ENCODE data around the gene KCNK5.

Gene KCNK5

DNA sequence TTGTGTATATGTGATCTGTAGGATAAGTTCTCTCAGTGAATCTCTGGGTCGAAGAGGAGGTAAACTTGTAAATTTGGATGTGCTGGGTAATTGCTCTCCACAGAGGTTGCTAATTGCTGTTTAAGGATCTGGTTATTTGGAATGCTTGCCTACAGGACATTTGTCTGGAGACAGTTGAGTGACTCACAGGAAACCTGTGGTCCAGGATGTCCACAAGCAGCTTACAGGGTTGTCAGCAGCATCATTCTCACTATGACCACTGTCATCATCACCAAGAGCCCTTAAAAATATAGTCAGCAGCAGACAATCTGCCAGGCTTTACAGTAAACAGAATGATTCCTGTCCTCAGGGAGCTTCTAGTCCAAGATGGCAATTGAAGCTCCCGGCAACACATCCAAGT is 31.2 kb upstream of the KCNK5 start:
- Histone ChIP-seq H3K36me3 (ENCODE audit: insufficient read depth, low read length) (no peaks in the 10 kb centered on the region), H3K9ac (ENCODE audit: low read depth, low read length) (no peak overlapping the region), H3K9me3 (ENCODE audit: control insufficient read depth, insufficient read depth, low read length) (no peaks in the 10 kb centered on the region), H3K4me1 (ENCODE audit: insufficient read depth, low read length) (peaks cover 22% of the 10 kb centered on the region)

DNA sequence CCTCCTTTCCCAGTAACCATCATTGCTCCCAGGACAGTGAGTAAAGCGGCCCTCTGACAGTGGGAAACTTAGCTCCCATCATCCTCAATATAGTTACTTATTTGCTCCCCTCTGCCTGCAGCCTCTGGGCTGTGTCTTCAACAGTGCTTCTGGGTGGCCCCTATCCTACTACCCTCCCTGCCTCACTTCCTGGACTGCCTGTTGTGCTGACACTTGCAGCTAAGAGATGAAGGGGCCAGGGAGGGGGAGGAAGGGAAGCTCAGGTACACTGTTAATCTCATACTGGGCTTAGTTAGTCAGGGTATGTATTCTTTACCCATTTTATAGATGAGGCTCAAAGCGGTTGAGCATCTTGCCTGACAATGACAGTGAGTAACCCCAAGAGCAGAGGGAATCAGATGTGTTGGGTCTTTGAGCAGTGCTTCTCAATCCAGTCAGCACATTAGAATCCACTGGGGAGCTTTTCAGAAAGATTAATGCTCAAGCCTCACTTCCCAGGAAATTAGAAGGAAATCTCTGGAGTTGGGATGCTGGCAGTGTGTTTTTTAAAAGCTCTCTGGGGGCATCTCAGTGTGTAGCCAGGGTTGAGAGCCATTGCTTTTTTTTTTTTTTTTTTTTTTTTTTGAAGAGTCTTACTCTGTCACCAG is 27.1 kb upstream of the KCNK5 start:
- H3K9ac ChIP-seq (ENCODE audit: low read depth, low read length), result no peak overlapping the region

DNA sequence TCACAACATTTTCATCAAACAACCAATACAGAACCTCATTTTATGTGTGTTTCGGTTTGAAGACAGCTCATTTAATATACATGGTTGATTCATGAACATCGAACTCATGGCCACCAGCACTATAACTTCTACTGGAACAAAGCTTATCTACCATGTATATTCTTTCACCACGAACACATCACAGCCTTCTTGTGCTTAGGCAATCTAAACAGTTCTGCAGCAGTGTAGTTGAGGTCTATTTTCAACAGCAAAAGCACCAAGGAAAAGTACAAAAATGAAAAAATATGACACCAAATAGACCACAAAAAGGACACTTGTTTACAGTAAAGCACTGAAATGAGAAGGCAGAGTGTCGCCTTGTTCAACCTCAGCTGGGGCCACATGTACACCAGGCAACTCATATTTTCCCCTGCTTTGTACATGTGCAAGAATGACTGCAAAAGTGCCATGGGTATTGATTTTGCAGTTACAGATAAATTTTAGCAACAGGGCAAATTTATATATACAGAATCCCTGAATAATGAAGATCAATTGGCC is 25.8 kb upstream of the KCNK5 start:
- no peaks in the 10 kb centered on the region for H3K9me3 ChIP-seq (ENCODE audit: control insufficient read depth, insufficient read depth, low read length)
- no peak overlapping the region for H3K9ac ChIP-seq (ENCODE audit: low read depth, low read length)
- no peaks in the 10 kb centered on the region for H3K36me3 ChIP-seq (ENCODE audit: insufficient read depth, low read length)

More for the DNA sequence above, 27.1 kb upstream of the KCNK5 start:
- peaks cover 13% of the 10 kb centered on the region for H3K4me1 ChIP-seq (ENCODE audit: insufficient read depth, low read length)
- H3K9me3 ChIP-seq (ENCODE audit: control insufficient read depth, insufficient read depth, low read length), result no peaks in the 10 kb centered on the region
- no peaks in the 10 kb centered on the region for H3K36me3 ChIP-seq (ENCODE audit: insufficient read depth, low read length)

DNA sequence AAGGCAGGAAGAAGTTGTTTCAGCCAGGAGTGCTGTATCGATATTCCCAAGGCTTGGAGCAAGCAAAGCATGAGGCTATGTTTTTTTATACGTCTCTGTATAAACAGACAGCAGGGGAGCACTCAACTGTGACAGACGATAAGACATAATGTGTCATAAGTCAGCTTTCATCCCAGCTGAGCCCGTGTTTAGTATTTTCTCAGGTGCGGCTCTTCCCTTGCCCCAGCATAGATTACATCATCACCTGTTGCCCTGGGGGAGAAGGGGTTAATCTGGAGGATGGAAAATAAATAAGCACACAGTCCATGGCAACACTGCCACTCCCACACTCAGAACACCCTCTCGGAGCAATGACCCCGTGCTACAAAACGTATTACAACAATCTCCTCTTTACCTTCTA is 22.1 kb upstream of the KCNK5 start:
- H3K9me3 ChIP-seq (ENCODE audit: control insufficient read depth, insufficient read depth, low read length), result no peaks in the 10 kb centered on the region
- no peaks in the 10 kb centered on the region for H3K36me3 ChIP-seq (ENCODE audit: insufficient read depth, low read length)
- no peak overlapping the region for H3K9ac ChIP-seq (ENCODE audit: low read depth, low read length)
- H3K4me1 ChIP-seq (ENCODE audit: insufficient read depth, low read length), result peaks cover 4% of the 10 kb centered on the region

More for the DNA sequence above, 25.8 kb upstream of the KCNK5 start:
- peaks cover 11% of the 10 kb centered on the region for H3K4me1 ChIP-seq (ENCODE audit: insufficient read depth, low read length)

DNA sequence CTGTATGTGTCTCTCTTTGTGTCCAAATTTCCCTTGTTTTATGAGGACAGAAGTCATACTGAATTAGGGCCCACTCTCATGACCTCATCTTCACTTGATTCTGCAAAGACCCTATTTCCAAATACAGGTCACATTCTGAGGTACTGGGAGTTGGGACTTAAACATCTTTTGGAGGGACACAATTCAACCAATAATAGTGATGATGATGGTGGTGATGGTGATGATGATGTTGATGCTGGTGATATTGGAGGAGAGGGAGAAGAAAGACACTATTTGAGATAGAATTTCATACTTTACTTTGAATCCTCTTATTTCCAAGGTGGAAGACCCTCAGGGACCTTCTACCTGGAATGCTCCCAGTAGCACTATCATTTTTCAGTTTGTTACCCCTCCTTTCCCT is 21.2 kb upstream of the KCNK5 start:
- Histone ChIP-seq H3K36me3 (ENCODE audit: insufficient read depth, low read length) (no peaks in the 10 kb centered on the region), H3K4me1 (ENCODE audit: insufficient read depth, low read length) (no peaks in the 10 kb centered on the region), H3K9me3 (ENCODE audit: control insufficient read depth, insufficient read depth, low read length) (no peaks in the 10 kb centered on the region), H3K9ac (ENCODE audit: low read depth, low read length) (no peak overlapping the region)

DNA sequence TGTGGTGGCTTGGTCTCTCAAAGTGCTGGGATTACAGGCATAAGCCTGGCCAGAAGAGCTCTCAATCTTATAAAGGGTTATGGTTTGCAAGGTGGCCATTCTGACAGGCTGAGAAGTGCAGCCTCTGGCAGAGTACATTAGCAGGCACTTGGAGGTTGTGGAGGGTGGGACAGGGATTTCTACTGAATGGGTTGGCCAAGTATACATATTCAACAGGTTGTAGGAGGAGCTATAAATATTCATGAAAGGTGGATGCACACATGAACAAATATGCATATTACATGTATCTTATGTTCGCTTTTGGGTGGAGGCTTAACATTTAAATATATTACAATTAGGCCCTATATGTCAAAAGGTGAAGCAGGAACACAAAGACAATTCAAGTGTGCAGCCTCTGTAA is 20.0 kb upstream of the KCNK5 start:
- no peaks in the 10 kb centered on the region for H3K9me3 ChIP-seq (ENCODE audit: control insufficient read depth, insufficient read depth, low read length)
- no peak overlapping the region for H3K9ac ChIP-seq (ENCODE audit: low read depth, low read length)
- no peaks in the 10 kb centered on the region for H3K36me3 ChIP-seq (ENCODE audit: insufficient read depth, low read length)
- no peaks in the 10 kb centered on the region for H3K4me1 ChIP-seq (ENCODE audit: insufficient read depth, low read length)

DNA sequence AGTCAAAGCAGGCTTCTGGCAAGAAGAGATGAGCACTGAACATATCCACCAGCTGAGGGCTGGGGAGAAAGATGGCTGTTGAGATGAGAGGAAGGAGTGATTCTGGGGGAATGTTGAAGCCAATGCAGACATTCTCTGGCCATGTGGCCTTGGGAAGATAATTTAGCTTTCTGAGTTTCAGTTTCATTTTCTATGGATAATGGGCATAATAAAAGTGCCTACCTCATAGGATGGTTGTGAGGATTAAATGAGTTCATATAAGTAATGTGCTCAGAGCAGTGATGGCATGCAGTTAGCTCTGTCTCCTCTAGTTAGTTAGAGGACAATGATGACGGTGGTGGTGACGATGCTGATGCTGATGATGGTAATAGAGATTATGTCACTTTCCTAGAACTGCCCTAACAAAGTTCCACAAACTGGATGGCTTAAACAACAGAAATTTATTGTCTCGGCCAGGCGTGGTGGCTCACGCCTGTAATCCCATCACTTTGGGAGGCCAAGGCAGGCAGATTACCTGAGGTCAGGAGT is 18.5 kb upstream of the KCNK5 start:
- no peaks in the 10 kb centered on the region for H3K36me3 ChIP-seq (ENCODE audit: insufficient read depth, low read length)
- no peak overlapping the region for H3K9ac ChIP-seq (ENCODE audit: low read depth, low read length)
- H3K4me1 ChIP-seq (ENCODE audit: insufficient read depth, low read length), result no peaks in the 10 kb centered on the region
- no peaks in the 10 kb centered on the region for H3K9me3 ChIP-seq (ENCODE audit: control insufficient read depth, insufficient read depth, low read length)

DNA sequence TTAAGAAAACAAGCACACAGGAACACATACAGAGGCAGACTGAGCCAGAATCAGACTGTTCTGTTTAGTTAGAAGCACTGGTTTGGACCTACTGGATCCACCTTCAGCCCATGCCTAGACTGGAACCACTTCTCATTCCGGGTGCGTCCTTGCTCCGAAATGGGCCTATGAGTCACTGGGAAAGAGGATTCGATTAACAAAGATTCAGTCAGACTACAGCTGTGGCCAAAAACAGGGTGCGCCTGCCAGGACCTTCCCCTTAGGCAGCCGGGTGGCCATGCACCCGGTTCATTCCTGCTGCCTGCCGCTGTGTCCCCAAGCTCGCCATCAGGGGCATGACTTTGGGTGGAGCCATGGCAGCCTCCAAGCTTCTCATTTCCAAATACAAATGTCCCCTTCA is 14.5 kb upstream of the KCNK5 start:
- Histone ChIP-seq H3K9me3 (ENCODE audit: control insufficient read depth, insufficient read depth, low read length) (no peaks in the 10 kb centered on the region), H3K9ac (ENCODE audit: low read depth, low read length) (no peak overlapping the region), H3K4me1 (ENCODE audit: insufficient read depth, low read length) (peaks cover 6% of the 10 kb centered on the region; the same call in 1 of the 2 replicates), H3K36me3 (ENCODE audit: insufficient read depth, low read length) (no peaks in the 10 kb centered on the region)

DNA sequence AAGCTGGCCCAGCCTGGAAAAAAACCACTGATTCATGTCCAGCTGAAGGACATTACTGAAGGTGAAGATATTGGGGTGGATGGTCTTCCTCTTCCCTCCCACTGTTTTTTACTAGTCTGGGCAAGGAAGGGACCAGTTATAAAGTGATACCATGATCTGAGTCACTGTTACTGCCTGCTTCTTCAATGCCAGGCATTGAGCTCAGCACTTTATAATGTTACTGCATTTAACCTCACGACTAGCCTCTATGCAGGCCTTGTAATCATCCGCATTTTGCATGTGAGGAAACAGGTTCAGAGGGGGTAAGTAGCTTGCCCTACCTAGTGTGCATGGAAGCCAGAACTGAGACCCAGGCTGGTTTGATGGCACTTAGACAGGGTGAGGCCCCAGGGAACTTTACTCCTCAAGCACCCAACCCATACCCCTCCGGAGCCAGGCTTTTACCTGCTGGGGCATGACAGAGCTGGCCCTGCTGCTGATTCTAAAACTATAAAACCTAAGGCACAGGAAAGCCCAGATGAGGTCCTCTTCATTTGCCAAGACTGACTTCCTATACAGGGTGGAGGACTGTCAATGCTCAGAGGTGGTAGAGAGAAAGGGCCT is 11.0 kb upstream of the KCNK5 start:
- Histone ChIP-seq H3K9ac (ENCODE audit: low read depth, low read length) (no peak overlapping the region), H3K9me3 (ENCODE audit: control insufficient read depth, insufficient read depth, low read length) (no peaks in the 10 kb centered on the region), H3K4me1 (ENCODE audit: insufficient read depth, low read length) (peaks cover 6% of the 10 kb centered on the region; the same call in 1 of the 2 replicates), H3K36me3 (ENCODE audit: insufficient read depth, low read length) (no peaks in the 10 kb centered on the region)

DNA sequence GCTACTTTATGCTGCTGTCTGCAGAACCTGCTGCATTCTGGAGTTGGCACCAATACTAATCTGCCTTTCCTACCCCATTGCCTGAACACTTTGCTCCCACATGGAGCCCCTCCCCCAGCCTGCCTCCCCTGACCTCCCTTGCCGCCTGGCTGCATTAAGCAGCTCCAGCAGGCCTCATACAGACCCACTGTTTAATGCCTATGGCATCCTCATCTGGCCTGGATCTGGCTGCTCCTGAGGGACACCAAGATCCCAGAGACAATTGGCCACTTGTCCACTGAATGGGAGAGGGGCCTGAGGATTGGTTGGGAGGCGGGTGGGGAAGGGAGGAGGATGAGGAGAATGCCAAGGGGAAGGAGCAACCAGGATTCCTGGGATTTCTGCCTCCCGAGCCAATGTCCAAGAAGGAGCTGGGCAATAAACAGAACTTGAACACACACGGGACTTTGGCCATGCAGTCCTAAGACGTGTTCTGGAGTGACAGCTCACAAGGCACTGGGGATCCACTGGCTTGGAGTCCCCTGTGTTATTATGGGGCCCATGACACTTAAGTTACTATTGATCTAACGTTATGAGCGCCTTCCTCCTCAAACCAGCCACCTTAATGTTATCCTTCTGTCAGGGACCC is 10.4 kb upstream of the KCNK5 start:
- Histone ChIP-seq H3K4me1 (ENCODE audit: insufficient read depth, low read length) (peaks cover 6% of the 10 kb centered on the region; the same call in 1 of the 2 replicates), H3K9me3 (ENCODE audit: control insufficient read depth, insufficient read depth, low read length) (no peaks in the 10 kb centered on the region)

DNA sequence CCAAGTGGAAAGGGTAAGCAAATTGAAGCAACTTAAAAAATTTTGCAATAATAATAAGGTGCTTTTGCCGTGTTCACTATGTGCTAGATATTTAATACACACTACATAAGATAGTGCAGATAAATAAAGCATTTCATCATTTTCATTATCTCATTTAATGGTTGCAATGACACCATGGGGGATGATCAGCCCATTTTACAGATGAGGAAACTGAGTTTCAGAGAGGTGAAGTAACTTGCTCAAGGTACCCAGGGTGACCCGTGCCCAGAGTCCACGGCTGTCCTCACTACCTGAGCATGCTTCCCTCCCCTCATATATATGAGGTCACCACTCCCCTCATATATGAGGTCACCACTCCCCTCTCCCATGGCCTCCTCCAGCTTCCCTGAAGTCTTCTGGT is 7.5 kb upstream of the KCNK5 start:
- Histone ChIP-seq H3K36me3 (ENCODE audit: insufficient read depth, low read length) (no peaks in the 10 kb centered on the region), H3K9ac (ENCODE audit: low read depth, low read length) (no peak overlapping the region), H3K4me1 (ENCODE audit: insufficient read depth, low read length) (peaks cover 12% of the 10 kb centered on the region), H3K9me3 (ENCODE audit: control insufficient read depth, insufficient read depth, low read length) (no peaks in the 10 kb centered on the region)

More for the DNA sequence above, 10.4 kb upstream of the KCNK5 start:
- no peak overlapping the region for H3K9ac ChIP-seq (ENCODE audit: low read depth, low read length)
- no peaks in the 10 kb centered on the region for H3K36me3 ChIP-seq (ENCODE audit: insufficient read depth, low read length)

DNA sequence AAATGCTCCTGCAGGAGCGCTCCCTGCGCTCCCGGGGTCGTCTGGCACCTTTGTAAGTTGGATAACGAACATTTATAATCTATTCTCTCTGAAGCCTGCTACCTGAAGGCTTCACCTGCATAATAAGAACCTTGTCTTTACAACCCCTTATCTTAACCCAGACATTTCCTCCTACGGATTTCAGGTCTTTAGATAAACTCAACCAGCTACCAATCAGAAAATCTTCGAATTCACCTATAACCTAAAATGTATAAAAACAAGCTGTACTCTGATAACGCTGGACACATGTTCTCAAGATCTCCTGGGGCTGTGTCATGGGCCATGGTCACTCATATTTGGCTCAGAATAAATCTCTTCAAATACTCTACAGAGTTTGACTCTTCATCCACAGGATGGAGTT is 4.1 kb upstream of the KCNK5 start:
- Histone ChIP-seq H3K9me3 (ENCODE audit: control insufficient read depth, insufficient read depth, low read length) (no peaks in the 10 kb centered on the region), H3K4me1 (ENCODE audit: insufficient read depth, low read length) (peaks cover 19% of the 10 kb centered on the region), H3K36me3 (ENCODE audit: insufficient read depth, low read length) (no peaks in the 10 kb centered on the region), H3K9ac (ENCODE audit: low read depth, low read length) (no peak overlapping the region)

DNA sequence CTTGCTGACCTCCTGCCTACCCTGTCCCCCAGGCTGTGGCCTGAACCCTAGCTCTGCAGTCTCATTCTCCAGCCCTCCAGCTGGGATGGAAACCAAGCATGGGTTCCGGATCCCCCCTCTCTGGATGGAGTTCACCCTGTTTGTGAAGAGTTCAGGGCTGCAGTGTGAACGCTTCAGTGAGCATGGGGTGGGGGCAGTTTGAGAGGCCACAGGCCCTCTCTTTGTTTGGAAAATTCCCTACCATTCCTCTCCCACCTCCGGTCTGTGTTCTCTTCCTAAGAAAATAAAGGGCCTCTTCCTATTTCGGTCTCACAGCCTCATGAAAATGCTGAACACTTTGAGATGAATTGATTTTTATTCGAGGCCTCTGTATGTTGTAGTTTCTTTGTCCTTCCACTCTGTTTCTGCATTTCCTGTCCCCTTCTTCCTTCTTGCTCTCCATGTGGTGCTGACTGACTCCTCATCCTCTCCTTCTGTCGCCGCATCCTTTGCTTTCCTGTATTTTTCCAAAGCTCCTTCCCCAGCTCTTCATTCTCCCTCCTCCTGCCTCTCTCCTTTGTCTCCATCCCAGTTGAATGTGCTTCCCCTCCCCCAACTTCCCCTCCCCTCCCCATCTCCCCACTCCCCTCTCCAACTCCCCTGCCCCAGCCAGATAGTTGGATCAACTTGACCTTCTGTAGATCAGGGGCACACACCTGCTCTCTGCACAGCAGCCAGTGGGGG is 2.4 kb upstream of the KCNK5 start:
- Histone ChIP-seq H3K36me3 (ENCODE audit: insufficient read depth, low read length) (no peaks in the 10 kb centered on the region), H3K9ac (ENCODE audit: low read depth, low read length) (peak overlapping the region; percentile 2; the same call in 1 of the 2 replicates), H3K4me1 (ENCODE audit: insufficient read depth, low read length) (peaks cover 25% of the 10 kb centered on the region), H3K9me3 (ENCODE audit: control insufficient read depth, insufficient read depth, low read length) (no peaks in the 10 kb centered on the region)

DNA sequence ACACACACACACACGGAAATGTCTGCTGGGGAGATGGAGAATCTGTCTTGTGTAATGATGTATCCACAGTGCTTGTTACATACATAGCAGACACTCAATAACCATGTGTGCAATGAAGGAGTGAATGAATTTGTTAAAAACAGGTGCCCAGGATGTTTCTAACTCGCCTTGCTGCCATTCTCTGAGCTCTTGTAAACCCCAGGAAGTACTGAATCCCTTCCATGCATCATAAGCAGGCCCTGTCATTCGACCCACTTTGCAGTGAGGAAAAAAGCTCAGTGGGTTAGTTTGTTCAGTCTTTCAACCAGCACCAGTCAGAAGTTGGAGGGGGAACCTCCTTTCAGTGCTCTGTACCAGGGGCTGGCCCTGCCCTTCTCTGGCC is 1.4 kb upstream of the KCNK5 start:
- H3K4me1 ChIP-seq (ENCODE audit: insufficient read depth, low read length), result peaks cover 35% of the 10 kb centered on the region
- H3K36me3 ChIP-seq (ENCODE audit: insufficient read depth, low read length), result no peaks in the 10 kb centered on the region
- no peaks in the 10 kb centered on the region for H3K9me3 ChIP-seq (ENCODE audit: control insufficient read depth, insufficient read depth, low read length)
- no peak overlapping the region for H3K9ac ChIP-seq (ENCODE audit: low read depth, low read length)
